ENCODE results near the gene HBP1. TPM values are rescaled to one million over a fixed set of nuclear protein-coding genes. Genes with fewer than 3 reads are reported as not detected.

Gene HBP1
- total RNA-seq, 1 donor from 2014 or later = 51.7 TPM

DNA sequence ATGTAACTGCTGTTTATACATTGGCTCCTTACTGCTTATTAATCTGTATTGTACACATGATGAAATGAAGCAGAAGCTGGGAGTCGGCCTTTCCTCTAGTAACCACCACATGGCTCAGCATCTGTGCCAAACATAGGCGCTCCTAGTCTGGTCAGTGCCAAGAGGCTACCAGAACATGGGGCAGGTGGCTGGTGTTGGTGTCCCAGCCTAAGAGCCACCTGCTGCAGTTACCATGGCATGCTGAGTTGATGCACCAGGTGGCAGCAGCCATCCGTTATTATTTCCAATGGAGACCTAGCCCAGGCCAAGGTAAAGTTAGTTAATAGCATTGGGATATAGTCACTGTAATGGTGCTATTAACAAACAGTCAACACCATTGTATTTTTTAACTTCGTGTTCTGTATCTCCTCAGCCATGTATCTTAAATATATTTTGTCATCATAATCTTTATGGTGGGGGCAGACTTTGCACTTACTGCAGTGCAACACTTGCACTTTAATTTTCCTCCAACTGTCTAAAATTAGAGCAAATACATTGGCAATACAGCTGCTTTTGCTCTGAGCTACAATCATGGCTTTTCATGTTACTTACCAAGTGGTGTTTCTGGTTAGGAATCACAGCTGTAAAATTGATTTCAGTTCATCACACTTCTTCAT is 33.1 kb downstream of the HBP1 start:
- DNase-seq (ENCODE audit: low read depth) = no peak
- H3K36me3 ChIP-seq (ENCODE audit: control insufficient read depth, insufficient read depth, low read length) = no peaks in the 10 kb centered on the region
- no peaks in the 10 kb centered on the region for H3K27me3 ChIP-seq (ENCODE audit: control insufficient read depth, insufficient read depth, low read length)
- no peak overlapping the region for H3K4me3 ChIP-seq (ENCODE audit: low read depth, low read length)
- TF ChIP-seq, protein P1, sequence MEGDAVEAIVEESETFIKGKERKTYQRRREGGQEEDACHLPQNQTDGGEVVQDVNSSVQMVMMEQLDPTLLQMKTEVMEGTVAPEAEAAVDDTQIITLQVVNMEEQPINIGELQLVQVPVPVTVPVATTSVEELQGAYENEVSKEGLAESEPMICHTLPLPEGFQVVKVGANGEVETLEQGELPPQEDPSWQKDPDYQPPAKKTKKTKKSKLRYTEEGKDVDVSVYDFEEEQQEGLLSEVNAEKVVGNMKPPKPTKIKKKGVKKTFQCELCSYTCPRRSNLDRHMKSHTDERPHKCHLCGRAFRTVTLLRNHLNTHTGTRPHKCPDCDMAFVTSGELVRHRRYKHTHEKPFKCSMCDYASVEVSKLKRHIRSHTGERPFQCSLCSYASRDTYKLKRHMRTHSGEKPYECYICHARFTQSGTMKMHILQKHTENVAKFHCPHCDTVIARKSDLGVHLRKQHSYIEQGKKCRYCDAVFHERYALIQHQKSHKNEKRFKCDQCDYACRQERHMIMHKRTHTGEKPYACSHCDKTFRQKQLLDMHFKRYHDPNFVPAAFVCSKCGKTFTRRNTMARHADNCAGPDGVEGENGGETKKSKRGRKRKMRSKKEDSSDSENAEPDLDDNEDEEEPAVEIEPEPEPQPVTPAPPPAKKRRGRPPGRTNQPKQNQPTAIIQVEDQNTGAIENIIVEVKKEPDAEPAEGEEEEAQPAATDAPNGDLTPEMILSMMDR (IDR thresholded peaks at IDR 0.05; ENCODE audit: insufficient read depth, low read length, poor library complexity, severe bottlenecking) = peak; percentile 51

- TF ChIP-seq, protein P1 (IDR thresholded peaks at IDR 0.05; ENCODE audit: insufficient read depth, low read length, poor library complexity, severe bottlenecking) = no peak
- no peak overlapping the region for H3K4me3 ChIP-seq (ENCODE audit: low read depth, low read length)
- no peak for DNase-seq (ENCODE audit: low read depth)
Measured at GRCh38 chr7:107203607-107204006, 34.8 kb downstream of the HBP1 start.

DNA sequence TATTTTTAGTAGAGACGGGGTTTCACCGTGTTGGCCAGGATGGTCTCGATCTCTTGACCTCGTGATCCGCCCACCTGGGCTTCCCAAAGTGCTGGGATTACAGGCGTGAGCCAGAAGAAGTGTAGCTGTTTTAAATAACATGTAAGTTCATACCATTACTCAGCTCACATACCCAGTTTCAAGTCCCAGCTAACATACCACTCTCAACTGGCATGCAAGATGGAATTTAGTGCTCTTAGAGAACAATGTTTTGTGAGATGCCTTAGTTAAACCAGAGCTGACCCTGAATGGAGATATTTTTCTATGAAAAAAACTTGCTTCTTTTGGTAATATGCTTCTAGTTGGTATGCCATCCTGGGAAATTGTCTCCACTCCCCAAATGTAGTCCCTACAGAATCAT is 37.3 kb downstream of the HBP1 start:
- H3K4me3 ChIP-seq (ENCODE audit: low read depth, low read length) = no peak overlapping the region
- no peak for DNase-seq (ENCODE audit: low read depth)
- TF ChIP-seq, protein P1 (IDR thresholded peaks at IDR 0.05; ENCODE audit: insufficient read depth, low read length, poor library complexity, severe bottlenecking) = no peak
- no peaks in the 10 kb centered on the region for H3K27me3 ChIP-seq (ENCODE audit: control insufficient read depth, insufficient read depth, low read length)
- H3K36me3 ChIP-seq (ENCODE audit: control insufficient read depth, insufficient read depth, low read length) = no peaks in the 10 kb centered on the region

More at GRCh38 chr7:107203607-107204006, 34.8 kb downstream of the HBP1 start:
- Histone ChIP-seq H3K27me3 (ENCODE audit: control insufficient read depth, insufficient read depth, low read length) (no peaks in the 10 kb centered on the region), H3K36me3 (ENCODE audit: control insufficient read depth, insufficient read depth, low read length) (no peaks in the 10 kb centered on the region)

DNA sequence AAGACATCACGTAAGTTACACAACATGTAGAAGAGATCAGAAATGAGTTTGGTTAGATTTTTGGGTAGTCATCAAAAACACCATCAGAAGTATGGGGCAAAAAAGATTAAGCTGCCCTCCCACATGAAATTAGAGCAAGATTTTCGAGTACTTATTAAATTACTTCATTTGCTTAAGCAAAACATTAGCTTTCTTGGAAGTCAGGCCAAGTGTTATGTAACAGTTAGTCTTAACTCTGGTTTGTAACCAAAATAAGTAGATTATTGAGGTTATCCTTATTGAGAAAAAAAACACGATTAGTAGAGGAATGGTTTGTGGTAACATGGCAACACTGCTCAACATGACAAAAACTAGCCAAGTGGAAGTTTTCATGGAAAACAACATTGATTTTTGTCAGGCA is 37.9 kb downstream of the HBP1 start:
- no peaks in the 10 kb centered on the region for H3K36me3 ChIP-seq (ENCODE audit: control insufficient read depth, insufficient read depth, low read length)
- no peak for DNase-seq (ENCODE audit: low read depth)
- H3K27me3 ChIP-seq (ENCODE audit: control insufficient read depth, insufficient read depth, low read length) = no peaks in the 10 kb centered on the region
- TF ChIP-seq, protein P1 (IDR thresholded peaks at IDR 0.05; ENCODE audit: insufficient read depth, low read length, poor library complexity, severe bottlenecking) = no peak
- H3K4me3 ChIP-seq (ENCODE audit: low read depth, low read length) = no peak overlapping the region

GRCh38 chr7:107207459-107207858 is 38.7 kb downstream of the HBP1 start:
- Histone ChIP-seq H3K4me3 (ENCODE audit: low read depth, low read length) (no peak overlapping the region), H3K27me3 (ENCODE audit: control insufficient read depth, insufficient read depth, low read length) (no peaks in the 10 kb centered on the region), H3K36me3 (ENCODE audit: control insufficient read depth, insufficient read depth, low read length) (no peaks in the 10 kb centered on the region)
- no peak for DNase-seq (ENCODE audit: low read depth)
- TF ChIP-seq, protein P1 (IDR thresholded peaks at IDR 0.05; ENCODE audit: insufficient read depth, low read length, poor library complexity, severe bottlenecking) = no peak

DNA sequence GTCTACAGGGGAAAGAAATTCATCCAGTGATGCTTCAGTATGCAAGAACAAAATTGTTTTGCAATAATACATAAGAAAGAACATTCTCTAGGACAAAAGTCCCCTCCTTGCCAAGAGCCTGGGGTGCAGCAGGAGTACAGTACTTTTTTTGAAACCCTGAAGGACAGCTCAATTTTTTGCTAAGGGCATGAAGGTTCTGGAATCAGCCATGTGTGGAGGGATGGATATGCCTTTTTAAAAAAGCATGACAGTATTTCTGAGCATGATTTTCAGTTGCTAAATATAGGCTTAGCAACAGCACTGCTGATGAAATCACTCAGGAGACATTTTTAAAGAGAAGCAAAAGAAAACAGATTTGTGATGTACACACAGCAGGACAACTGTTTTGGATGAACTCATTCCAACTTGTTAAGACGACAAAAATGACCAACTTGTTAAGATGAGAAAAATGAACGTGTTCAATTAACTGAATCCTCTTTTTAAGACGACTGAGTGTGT is 39.3 kb downstream of the HBP1 start:
- no peak for DNase-seq (ENCODE audit: low read depth)
- H3K27me3 ChIP-seq (ENCODE audit: control insufficient read depth, insufficient read depth, low read length) = no peaks in the 10 kb centered on the region
- TF ChIP-seq, protein P1 (IDR thresholded peaks at IDR 0.05; ENCODE audit: insufficient read depth, low read length, poor library complexity, severe bottlenecking) = no peak
- H3K4me3 ChIP-seq (ENCODE audit: low read depth, low read length) = no peak overlapping the region
- no peaks in the 10 kb centered on the region for H3K36me3 ChIP-seq (ENCODE audit: control insufficient read depth, insufficient read depth, low read length)

Measured in kidney epithelial cell (primary cell).